Mesothelial cell of epicardium (in vitro differentiated cells): ENCODE measurements around the gene B3GAT1. TPM values are rescaled to one million over a fixed set of nuclear protein-coding genes. Genes with fewer than 3 reads are reported as not detected.

Source experiments
- DNase-seq, 2 experiments: peaks; one replicate each; pipeline ENCODE4 v3.0.0; 2021; ENCODE audit warnings: low spot score in 2 of 2; ENCODE audit not compliant: unreplicated experiment in 2 of 2
- H3K27ac Mint-ChIP-seq: 2 replicates; pipeline ENCODE4 v1.8.0; 2021; ENCODE audit warnings: mixed read lengths
- H3K27me3 Mint-ChIP-seq: 2 replicates; pipeline ENCODE4 v1.8.0; 2021; ENCODE audit warnings: low read depth, mixed read lengths
- H3K36me3 Mint-ChIP-seq: 2 replicates; pipeline ENCODE4 v1.8.0; 2021; ENCODE audit warnings: mixed read lengths
- H3K4me1 Mint-ChIP-seq: 2 replicates; pipeline ENCODE4 v1.8.0; 2021; ENCODE audit warnings: mixed read lengths
- H3K4me3 Mint-ChIP-seq: 2 replicates; pipeline ENCODE4 v1.8.0; 2021; ENCODE audit warnings: mild to moderate bottlenecking, moderate library complexity, mixed read lengths
- H3K9me3 Mint-ChIP-seq: 2 replicates; pipeline ENCODE4 v1.8.0; 2021; ENCODE audit warnings: mixed read lengths
- CTCF ChIP-seq: fragments of 200-600 bp; sonication (generic); IDR thresholded peaks from one replicate; pipeline ENCODE4 v1.5.0; 2021; ENCODE audit warnings: antibody characterized with exemption; ENCODE audit not compliant: unreplicated experiment
- total RNA-seq: library from RNA; stranded (reverse); gene quantifications from 3 replicates; pipeline ENCODE4 v1.2.1, GENCODE V29; 2021

The B3GAT1 gene
- total RNA-seq, 1 donor from 2014 or later: 1.5 TPM

GRCh38 chr11:134455516-134455915, 43.5 kb upstream of the B3GAT1 start:
- no peaks in the 10 kb centered on the region for H3K36me3 Mint-ChIP-seq
- no peak for DNase-seq
- H3K4me3 Mint-ChIP-seq: no peak overlapping the region
- peaks cover 16% of the 10 kb centered on the region for H3K27me3 Mint-ChIP-seq
- no peak for TF ChIP-seq CTCF
- no peaks in the 10 kb centered on the region for H3K4me1 Mint-ChIP-seq
- H3K9me3 Mint-ChIP-seq: peaks cover 4% of the 10 kb centered on the region
- H3K27ac Mint-ChIP-seq: no peak overlapping the region

GRCh38 chr11:134454146-134454690, 42.2 kb upstream of the B3GAT1 start:
- no peak overlapping the region for H3K4me3 Mint-ChIP-seq
- no peak for DNase-seq
- no peak for TF ChIP-seq CTCF
- H3K27ac Mint-ChIP-seq: no peak overlapping the region
- no peaks in the 10 kb centered on the region for H3K4me1 Mint-ChIP-seq
- H3K27me3 Mint-ChIP-seq: peaks cover 17% of the 10 kb centered on the region
- H3K9me3 Mint-ChIP-seq: peaks cover 4% of the 10 kb centered on the region
- no peaks in the 10 kb centered on the region for H3K36me3 Mint-ChIP-seq

- TF ChIP-seq CTCF: no peak
- Mint-ChIP-seq H3K9me3 (peaks cover 4% of the 10 kb centered on the region), H3K4me3 (no peak overlapping the region), H3K4me1 (no peaks in the 10 kb centered on the region), H3K36me3 (no peaks in the 10 kb centered on the region), H3K27me3 (peaks cover 14% of the 10 kb centered on the region), H3K27ac (no peak overlapping the region)
- no peak for DNase-seq
These were observed 41.4 kb upstream of the B3GAT1 start for GRCh38 chr11:134453441-134453840.

- no peak for TF ChIP-seq CTCF
- Mint-ChIP-seq H3K27ac (no peak overlapping the region), H3K4me1 (no peaks in the 10 kb centered on the region), H3K4me3 (no peak overlapping the region), H3K36me3 (no peaks in the 10 kb centered on the region), H3K9me3 (peaks cover under 1% of the 10 kb centered on the region), H3K27me3 (peaks cover 19% of the 10 kb centered on the region)
- no peak for DNase-seq
These were observed 40.8 kb upstream of the B3GAT1 start for GRCh38 chr11:134452838-134453155.

GRCh38 chr11:134452026-134452837, 40.2 kb upstream of the B3GAT1 start:
- Mint-ChIP-seq H3K36me3 (no peaks in the 10 kb centered on the region), H3K4me1 (no peaks in the 10 kb centered on the region), H3K27ac (no peak overlapping the region), H3K9me3 (no peaks in the 10 kb centered on the region), H3K27me3 (peaks cover 19% of the 10 kb centered on the region), H3K4me3 (no peak overlapping the region)
- no peak for TF ChIP-seq CTCF
- no peak for DNase-seq
